ENCODE data around the gene DHX36.
A peak's percentile ranks its signal among the peaks of the same experiment; 100 is the strongest.

Gene DHX36

GRCh38 chr3:154247806-154248415 is 76.4 kb downstream of the DHX36 start:
- no peak for DNase-seq (ENCODE audit: low read depth)
- no peak overlapping the region for H3K4me3 ChIP-seq (replicated peaks; ENCODE audit: low read depth, low read length)
- TF ChIP-seq, protein P1, sequence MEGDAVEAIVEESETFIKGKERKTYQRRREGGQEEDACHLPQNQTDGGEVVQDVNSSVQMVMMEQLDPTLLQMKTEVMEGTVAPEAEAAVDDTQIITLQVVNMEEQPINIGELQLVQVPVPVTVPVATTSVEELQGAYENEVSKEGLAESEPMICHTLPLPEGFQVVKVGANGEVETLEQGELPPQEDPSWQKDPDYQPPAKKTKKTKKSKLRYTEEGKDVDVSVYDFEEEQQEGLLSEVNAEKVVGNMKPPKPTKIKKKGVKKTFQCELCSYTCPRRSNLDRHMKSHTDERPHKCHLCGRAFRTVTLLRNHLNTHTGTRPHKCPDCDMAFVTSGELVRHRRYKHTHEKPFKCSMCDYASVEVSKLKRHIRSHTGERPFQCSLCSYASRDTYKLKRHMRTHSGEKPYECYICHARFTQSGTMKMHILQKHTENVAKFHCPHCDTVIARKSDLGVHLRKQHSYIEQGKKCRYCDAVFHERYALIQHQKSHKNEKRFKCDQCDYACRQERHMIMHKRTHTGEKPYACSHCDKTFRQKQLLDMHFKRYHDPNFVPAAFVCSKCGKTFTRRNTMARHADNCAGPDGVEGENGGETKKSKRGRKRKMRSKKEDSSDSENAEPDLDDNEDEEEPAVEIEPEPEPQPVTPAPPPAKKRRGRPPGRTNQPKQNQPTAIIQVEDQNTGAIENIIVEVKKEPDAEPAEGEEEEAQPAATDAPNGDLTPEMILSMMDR (IDR thresholded peaks at IDR 0.05; ENCODE audit: low read length, missing control alignments) = no peak

GRCh38 chr3:154244644-154245043 is 79.6 kb downstream of the DHX36 start:
- peak; percentile 75 for DNase-seq (ENCODE audit: low read depth)
- TF ChIP-seq, protein P1 (IDR thresholded peaks at IDR 0.05; ENCODE audit: low read length, missing control alignments) = no peak
- no peak overlapping the region for H3K4me3 ChIP-seq (replicated peaks; ENCODE audit: low read depth, low read length)

DNA sequence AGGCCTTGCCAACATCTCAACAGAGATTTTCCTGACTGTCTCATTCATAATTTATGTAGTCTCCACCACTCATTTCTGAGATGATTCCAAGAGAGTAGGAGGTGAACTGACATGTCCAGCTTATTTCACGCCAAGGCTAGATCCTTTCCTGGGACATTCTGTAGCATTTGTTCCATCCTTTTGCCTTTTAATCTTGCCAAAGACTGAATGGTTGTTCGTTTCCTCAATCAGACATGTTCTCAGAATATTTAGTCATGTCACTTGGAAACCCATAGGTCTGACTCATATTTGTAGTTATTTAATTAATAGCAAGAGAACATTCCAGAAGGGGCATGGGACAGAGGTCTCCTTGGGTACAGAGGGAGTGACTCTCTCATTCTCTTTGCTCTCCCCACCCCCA is 80.9 kb downstream of the DHX36 start:
- H3K4me3 ChIP-seq (replicated peaks; ENCODE audit: low read depth, low read length) = no peak overlapping the region
- TF ChIP-seq, protein P1 (IDR thresholded peaks at IDR 0.05; ENCODE audit: low read length, missing control alignments) = no peak
- DNase-seq (ENCODE audit: low read depth) = peak; percentile 60

DNA sequence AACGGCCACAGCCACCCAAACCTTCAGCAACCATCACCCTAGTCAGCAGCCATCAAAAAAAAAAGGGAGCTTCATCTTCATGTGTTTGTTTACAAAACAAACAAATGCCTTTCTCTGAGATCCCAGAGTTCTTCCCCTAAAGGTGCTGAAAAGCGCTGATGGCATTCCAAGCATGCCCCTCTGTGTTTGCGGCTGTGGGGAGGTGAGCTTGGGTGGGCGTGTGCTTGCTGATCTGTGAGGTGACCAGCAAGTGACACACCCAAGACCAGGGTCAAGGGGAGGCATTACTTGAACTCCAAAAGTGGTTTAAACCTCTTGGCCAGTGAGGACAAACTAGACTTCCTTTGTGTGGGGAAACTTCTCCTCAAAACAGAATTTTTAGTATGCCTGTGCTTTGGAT is 81.5 kb downstream of the DHX36 start:
- no peak for DNase-seq (ENCODE audit: low read depth)
- H3K4me3 ChIP-seq (replicated peaks; ENCODE audit: low read depth, low read length) = no peak overlapping the region
- TF ChIP-seq, protein P1 (IDR thresholded peaks at IDR 0.05; ENCODE audit: low read length, missing control alignments) = no peak

DNA sequence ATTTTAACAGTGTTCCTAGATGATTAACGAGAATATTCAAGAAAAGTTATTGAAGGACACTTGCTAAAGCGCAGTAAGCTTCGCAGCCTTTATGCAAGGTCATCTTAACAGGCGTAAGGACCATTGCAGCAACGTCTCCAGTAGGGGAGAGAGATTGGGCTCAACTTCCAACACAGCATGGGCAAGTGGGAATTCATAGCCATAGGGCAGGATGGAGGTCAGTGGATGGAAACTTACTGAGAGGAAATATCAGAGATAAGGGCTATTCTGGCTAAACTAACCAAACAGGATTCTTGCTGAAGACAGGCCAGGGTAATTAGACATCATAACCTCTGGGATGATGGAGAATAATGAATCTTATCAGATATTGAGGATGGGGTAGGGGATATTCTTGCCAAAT is 82.8 kb downstream of the DHX36 start:
- TF ChIP-seq, protein P1 (IDR thresholded peaks at IDR 0.05; ENCODE audit: low read length, missing control alignments) = no peak
- H3K4me3 ChIP-seq (replicated peaks; ENCODE audit: low read depth, low read length) = no peak overlapping the region
- no peak for DNase-seq (ENCODE audit: low read depth)

GRCh38 chr3:154240235-154240634 is 84.1 kb downstream of the DHX36 start:
- no peak for DNase-seq (ENCODE audit: low read depth)
- no peak overlapping the region for H3K4me3 ChIP-seq (replicated peaks; ENCODE audit: low read depth, low read length)
- TF ChIP-seq, protein P1 (IDR thresholded peaks at IDR 0.05; ENCODE audit: low read length, missing control alignments) = no peak

- no peak overlapping the region for H3K4me3 ChIP-seq (replicated peaks; ENCODE audit: low read depth, low read length)
- no peak for DNase-seq (ENCODE audit: low read depth)
- TF ChIP-seq, protein P1 (IDR thresholded peaks at IDR 0.05; ENCODE audit: low read length, missing control alignments) = no peak
These were observed 88.0 kb downstream of the DHX36 start for GRCh38 chr3:154236331-154236730.
